ENCODE data around the gene ZG16.

- TF ChIP-seq POLR2A (IDR thresholded peaks at IDR 0.05) (no peak), CTCF (IDR thresholded peaks at IDR 0.05) (no peak)
Measured at GRCh38 chr16:29745853-29746345, 32.2 kb upstream of the ZG16 start, which contains the start of gene C16orf54.
